Stomach smooth muscle (tissue), 2 donors: ENCODE data around the gene DCDC1.

Source experiments
- H3K27ac ChIP-seq: one replicate; pipeline ENCODE4 v1.7.0; 2013; ENCODE audit warnings: mild to moderate bottlenecking, low read length, inconsistent platforms
- H3K27me3 ChIP-seq, 2 donors: one replicate each; pipeline ENCODE4 v1.7.0; 2013; ENCODE audit warnings: low read length in 2 of 2; ENCODE audit not compliant: insufficient read depth in 2 of 2, control insufficient read depth in 1 of 2
- H3K36me3 ChIP-seq, 2 donors: one replicate each; pipeline ENCODE4 v1.7.0; 2013; ENCODE audit warnings: low read length in 2 of 2; ENCODE audit not compliant: control insufficient read depth in 2 of 2, insufficient read depth in 2 of 2
- H3K4me1 ChIP-seq: one replicate; pipeline ENCODE4 v1.7.0; 2013; ENCODE audit warnings: low read length; ENCODE audit not compliant: control insufficient read depth, insufficient read depth
- H3K4me3 ChIP-seq, 2 donors: one replicate each; pipeline ENCODE4 v1.7.0; 2013; ENCODE audit warnings: low read length in 2 of 2
- H3K9ac ChIP-seq, 2 donors: one replicate each; pipeline ENCODE4 v1.7.0; 2013; ENCODE audit warnings: low read length in 2 of 2, mild to moderate bottlenecking in 1 of 2
- H3K9me3 ChIP-seq, 2 donors: one replicate each; pipeline ENCODE4 v1.7.0; 2013; ENCODE audit warnings: low read length in 2 of 2; ENCODE audit not compliant: control insufficient read depth in 2 of 2
- donor health status: healthy.
- donor health status: Pancreatic carcinoma.

The DCDC1 gene

GRCh38 chr11:30876663-30877396 is 492.7 kb downstream of the DCDC1 start:
- no peak overlapping the region for H3K27ac ChIP-seq
- no peaks in the 10 kb centered on the region for H3K4me1 ChIP-seq
- no peaks in the 10 kb centered on the region for H3K36me3 ChIP-seq
- no peak overlapping the region for H3K4me3 ChIP-seq
- no peak overlapping the region for H3K9ac ChIP-seq
- H3K27me3 ChIP-seq = no peaks in the 10 kb centered on the region
- H3K9me3 ChIP-seq = no peaks in the 10 kb centered on the region

- no peaks in the 10 kb centered on the region for H3K27me3 ChIP-seq
- H3K4me1 ChIP-seq = no peaks in the 10 kb centered on the region
- no peak overlapping the region for H3K4me3 ChIP-seq
- no peak overlapping the region for H3K9ac ChIP-seq
- no peak overlapping the region for H3K27ac ChIP-seq
- H3K36me3 ChIP-seq = no peaks in the 10 kb centered on the region
- no peaks in the 10 kb centered on the region for H3K9me3 ChIP-seq
Observed at GRCh38 chr11:30876228-30876627, 493.3 kb downstream of the DCDC1 start.

- Histone ChIP-seq H3K4me3 (no peak overlapping the region), H3K9ac (no peak overlapping the region), H3K36me3 (no peaks in the 10 kb centered on the region), H3K4me1 (no peaks in the 10 kb centered on the region), H3K9me3 (no peaks in the 10 kb centered on the region), H3K27ac (no peak overlapping the region), H3K27me3 (no peaks in the 10 kb centered on the region)
Observed at GRCh38 chr11:30875806-30876205, 493.7 kb downstream of the DCDC1 start.

GRCh38 chr11:30873924-30874610 is 495.5 kb downstream of the DCDC1 start:
- Histone ChIP-seq H3K9me3 (no peaks in the 10 kb centered on the region), H3K9ac (no peak overlapping the region), H3K4me1 (no peaks in the 10 kb centered on the region), H3K27me3 (no peaks in the 10 kb centered on the region), H3K27ac (no peak overlapping the region), H3K4me3 (no peak overlapping the region), H3K36me3 (no peaks in the 10 kb centered on the region)

- H3K9me3 ChIP-seq = no peaks in the 10 kb centered on the region
- no peak overlapping the region for H3K9ac ChIP-seq
- no peaks in the 10 kb centered on the region for H3K4me1 ChIP-seq
- no peak overlapping the region for H3K27ac ChIP-seq
- no peaks in the 10 kb centered on the region for H3K36me3 ChIP-seq
- no peak overlapping the region for H3K4me3 ChIP-seq
- H3K27me3 ChIP-seq = no peaks in the 10 kb centered on the region
Observed at GRCh38 chr11:30868626-30869081, 500.9 kb downstream of the DCDC1 start.

- H3K36me3 ChIP-seq = no peaks in the 10 kb centered on the region
- no peaks in the 10 kb centered on the region for H3K9me3 ChIP-seq
- H3K4me1 ChIP-seq = no peaks in the 10 kb centered on the region
- H3K9ac ChIP-seq = no peak overlapping the region
- H3K27ac ChIP-seq = no peak overlapping the region
- H3K27me3 ChIP-seq = no peaks in the 10 kb centered on the region
- H3K4me3 ChIP-seq = no peak overlapping the region
Observed at GRCh38 chr11:30863209-30863608, 506.3 kb downstream of the DCDC1 start.

- no peak overlapping the region for H3K9ac ChIP-seq
- H3K4me1 ChIP-seq = no peaks in the 10 kb centered on the region
- no peaks in the 10 kb centered on the region for H3K27me3 ChIP-seq
- H3K27ac ChIP-seq = no peak overlapping the region
- no peak overlapping the region for H3K4me3 ChIP-seq
- H3K36me3 ChIP-seq = no peaks in the 10 kb centered on the region
- H3K9me3 ChIP-seq = no peaks in the 10 kb centered on the region
Observed at GRCh38 chr11:30861531-30861930, 508.0 kb downstream of the DCDC1 start.

- Histone ChIP-seq H3K27me3 (no peaks in the 10 kb centered on the region), H3K36me3 (no peaks in the 10 kb centered on the region), H3K4me3 (no peak overlapping the region), H3K27ac (no peak overlapping the region), H3K9me3 (no peaks in the 10 kb centered on the region), H3K4me1 (no peaks in the 10 kb centered on the region), H3K9ac (no peak overlapping the region)
Observed at GRCh38 chr11:30861064-30861463, 508.5 kb downstream of the DCDC1 start.

GRCh38 chr11:30860146-30860545 is 509.4 kb downstream of the DCDC1 start:
- H3K9me3 ChIP-seq = no peaks in the 10 kb centered on the region
- no peaks in the 10 kb centered on the region for H3K4me1 ChIP-seq
- H3K27me3 ChIP-seq = no peaks in the 10 kb centered on the region
- no peak overlapping the region for H3K9ac ChIP-seq
- no peaks in the 10 kb centered on the region for H3K36me3 ChIP-seq
- no peak overlapping the region for H3K4me3 ChIP-seq
- H3K27ac ChIP-seq = no peak overlapping the region

- Histone ChIP-seq H3K4me3 (no peak overlapping the region), H3K9me3 (no peaks in the 10 kb centered on the region), H3K4me1 (no peaks in the 10 kb centered on the region), H3K9ac (no peak overlapping the region), H3K36me3 (no peaks in the 10 kb centered on the region), H3K27ac (no peak overlapping the region), H3K27me3 (no peaks in the 10 kb centered on the region)
Observed at GRCh38 chr11:30859669-30860068, 509.9 kb downstream of the DCDC1 start.

GRCh38 chr11:30855383-30856006 is 514.0 kb downstream of the DCDC1 start:
- Histone ChIP-seq H3K9ac (no peak overlapping the region), H3K27ac (no peak overlapping the region), H3K9me3 (no peaks in the 10 kb centered on the region), H3K4me1 (no peaks in the 10 kb centered on the region), H3K36me3 (no peaks in the 10 kb centered on the region), H3K4me3 (no peak overlapping the region), H3K27me3 (no peaks in the 10 kb centered on the region)
